Measurements from ENCODE around the gene PNN.
"Not testable (repeated sequence)": the region's sequence is repeated elsewhere in the genome, so short reads cannot be mapped to it uniquely, and the experiment has no call there.

Gene PNN

DNA sequence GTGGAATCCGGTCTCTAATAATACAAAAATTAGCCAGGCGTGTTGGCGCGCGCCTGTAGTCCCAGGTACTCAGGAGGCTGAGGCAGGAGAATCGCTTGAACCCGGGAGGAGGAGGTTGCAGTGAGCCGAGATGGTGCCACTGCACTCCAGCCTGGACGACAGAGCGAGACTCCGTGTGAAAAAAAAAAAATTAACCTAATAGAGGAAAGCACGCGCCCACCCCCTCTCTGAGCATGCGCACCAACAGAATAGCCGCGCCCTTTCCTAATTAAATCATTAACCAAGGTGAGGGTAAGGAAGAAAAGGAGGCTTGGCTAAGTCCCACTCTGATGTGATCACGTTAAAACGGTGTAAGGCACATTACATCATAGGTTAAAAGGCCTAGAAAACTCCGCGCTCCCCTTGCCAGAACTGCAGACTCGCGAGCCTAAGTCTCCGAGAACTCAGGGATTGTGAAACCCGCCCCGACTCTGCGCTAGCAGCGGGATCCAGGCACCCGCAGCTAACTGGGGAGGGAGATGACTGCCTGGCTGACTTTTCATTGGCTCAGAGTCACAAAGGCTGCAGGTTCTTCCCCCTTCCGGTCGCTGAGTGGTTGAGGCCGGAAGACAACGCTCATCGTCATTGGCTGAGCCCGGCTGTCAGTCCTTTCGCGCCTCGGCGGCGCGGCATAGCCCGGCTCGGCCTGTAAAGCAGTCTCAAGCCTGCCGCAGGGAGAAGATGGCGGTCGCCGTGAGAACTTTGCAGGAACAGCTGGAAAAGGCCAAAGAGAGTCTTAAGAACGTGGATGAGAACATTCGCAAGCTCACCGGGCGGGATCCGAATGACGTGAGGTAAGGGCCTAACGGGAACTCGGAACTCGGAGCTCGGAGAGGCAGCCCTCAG is at the start of gene PNN:
TSS of gene PNN (plus strand) at position 695 of the 885 bp plus-strand sequence. CDS start at position 721, 26 bp downstream.
- Histone ChIP-seq H3K36me3 (ENCODE audit: control insufficient read depth, insufficient read depth, low read length) (peaks cover 45% of the 10 kb centered on the region), H3K9ac (ENCODE audit: low read length) (peak within 1 kb of the TSS; percentile 100), H3K27ac (ENCODE audit: low read depth, low read length) (peak within 1 kb of the TSS; percentile 97), H3K4me1 (ENCODE audit: control insufficient read depth, insufficient read depth, low read length) (peaks cover 12% of the 10 kb centered on the region), H3K27me3 (ENCODE audit: control insufficient read depth, insufficient read depth, low read length) (no peaks in the 10 kb centered on the region), H3K4me3 (ENCODE audit: low read depth, low read length) (peak within 1 kb of the TSS; percentile 95), H3K9me3 (ENCODE audit: control insufficient read depth, insufficient read depth, low read depth, low read length) (no peaks in the 10 kb centered on the region)

DNA sequence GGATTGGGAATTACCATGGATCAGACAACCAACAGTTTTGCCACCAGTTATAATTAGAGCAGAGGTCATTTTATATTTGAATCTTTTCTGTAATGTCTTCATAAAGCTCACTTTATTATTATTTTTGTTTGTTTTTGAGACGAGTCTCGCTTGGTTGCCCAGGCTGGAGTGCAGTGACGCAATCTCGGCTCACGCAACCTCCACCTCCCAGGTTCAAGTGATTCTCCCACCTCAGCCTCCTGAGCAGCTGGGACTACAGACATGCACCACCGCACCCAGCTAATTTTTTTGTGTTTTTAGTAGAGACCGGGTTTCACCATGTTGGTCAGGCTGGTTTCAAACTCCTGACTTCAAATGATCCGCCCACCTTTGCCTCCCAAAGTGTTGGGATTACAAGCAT is 37.2 kb upstream of the PNN start:
- H3K4me3 ChIP-seq (ENCODE audit: low read depth, low read length); H3K4me1 ChIP-seq (ENCODE audit: control insufficient read depth, insufficient read depth, low read length); H3K9ac ChIP-seq (ENCODE audit: low read length); H3K27me3 ChIP-seq (ENCODE audit: control insufficient read depth, insufficient read depth, low read length); H3K27ac ChIP-seq (ENCODE audit: low read depth, low read length): not testable (repeated sequence)
- Histone ChIP-seq H3K9me3 (ENCODE audit: control insufficient read depth, insufficient read depth, low read depth, low read length) (peaks cover 21% of the 10 kb centered on the region), H3K36me3 (ENCODE audit: control insufficient read depth, insufficient read depth, low read length) (peaks cover 69% of the 10 kb centered on the region)

DNA sequence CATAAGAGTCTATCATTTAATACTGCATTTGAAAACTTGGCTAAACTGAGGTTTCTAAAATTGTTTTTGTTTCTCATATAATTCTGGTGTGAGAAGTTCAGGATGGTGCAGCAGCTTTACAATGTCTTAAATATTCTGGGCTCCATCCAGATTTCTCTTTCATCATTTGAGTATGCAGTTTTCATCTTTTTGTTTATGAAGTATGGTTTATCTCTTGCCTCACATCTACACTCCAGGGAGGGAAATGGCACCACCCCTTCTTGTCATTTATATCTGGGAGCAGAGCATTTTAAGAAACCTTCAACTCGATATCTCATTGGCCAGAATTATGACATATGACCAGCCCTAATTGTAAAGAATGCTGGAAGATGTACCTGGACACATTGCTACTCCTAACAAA is 36.6 kb upstream of the PNN start:
- H3K4me1 ChIP-seq (ENCODE audit: control insufficient read depth, insufficient read depth, low read length) = no peaks in the 10 kb centered on the region
- peaks cover 66% of the 10 kb centered on the region for H3K36me3 ChIP-seq (ENCODE audit: control insufficient read depth, insufficient read depth, low read length)
- H3K27me3 ChIP-seq (ENCODE audit: control insufficient read depth, insufficient read depth, low read length) = no peaks in the 10 kb centered on the region
- no peak overlapping the region for H3K27ac ChIP-seq (ENCODE audit: low read depth, low read length)
- no peak overlapping the region for H3K9ac ChIP-seq (ENCODE audit: low read length)
- no peak overlapping the region for H3K4me3 ChIP-seq (ENCODE audit: low read depth, low read length)
- peaks cover 23% of the 10 kb centered on the region for H3K9me3 ChIP-seq (ENCODE audit: control insufficient read depth, insufficient read depth, low read depth, low read length)

DNA sequence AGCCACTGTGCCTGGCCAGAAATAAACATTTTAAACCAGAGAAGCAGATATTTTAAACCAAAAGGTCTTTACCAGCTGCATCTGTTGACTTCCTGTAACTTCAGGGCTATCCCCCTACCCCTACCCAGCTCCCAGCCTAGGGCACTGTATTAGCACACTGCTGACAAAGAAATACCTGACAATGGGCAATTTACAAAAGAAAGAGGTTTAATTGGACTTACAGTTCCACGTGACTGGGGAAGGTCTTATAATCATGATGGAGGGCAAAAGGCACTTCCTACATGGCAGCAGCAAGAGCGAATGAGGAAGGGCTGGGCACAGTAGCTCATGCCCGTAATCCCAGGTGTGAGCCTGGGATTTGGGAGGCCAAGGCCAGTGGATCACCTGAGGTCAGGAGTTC is 34.9 kb upstream of the PNN start:
- H3K9me3 ChIP-seq (ENCODE audit: control insufficient read depth, insufficient read depth, low read depth, low read length) = peaks cover 23% of the 10 kb centered on the region
- H3K27ac ChIP-seq (ENCODE audit: low read depth, low read length) = no peak overlapping the region
- H3K4me1 ChIP-seq (ENCODE audit: control insufficient read depth, insufficient read depth, low read length) = no peaks in the 10 kb centered on the region
- H3K4me3 ChIP-seq (ENCODE audit: low read depth, low read length) = no peak overlapping the region
- no peak overlapping the region for H3K9ac ChIP-seq (ENCODE audit: low read length)
- no peaks in the 10 kb centered on the region for H3K27me3 ChIP-seq (ENCODE audit: control insufficient read depth, insufficient read depth, low read length)
- H3K36me3 ChIP-seq (ENCODE audit: control insufficient read depth, insufficient read depth, low read length) = peaks cover 49% of the 10 kb centered on the region

DNA sequence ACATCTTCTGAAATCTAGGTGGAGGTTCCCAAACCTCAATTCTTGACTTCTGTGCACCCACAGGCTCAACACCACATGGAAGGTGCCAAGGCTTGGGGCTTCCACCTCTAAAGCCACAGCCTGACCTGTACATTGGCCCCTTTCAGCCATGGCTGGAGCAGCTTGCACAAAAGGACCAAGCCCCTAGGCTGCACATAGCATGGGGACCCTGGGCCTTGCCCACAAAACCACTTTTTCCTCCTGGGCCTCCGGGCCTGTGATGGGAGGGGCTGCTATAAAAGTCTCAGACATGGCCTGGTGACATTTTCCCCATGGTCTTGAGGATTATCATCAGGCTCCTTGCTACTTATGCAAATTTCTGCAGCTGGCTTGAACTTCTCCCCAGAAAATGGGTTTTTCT is 33.4 kb upstream of the PNN start:
- H3K27me3 ChIP-seq (ENCODE audit: control insufficient read depth, insufficient read depth, low read length); H3K4me1 ChIP-seq (ENCODE audit: control insufficient read depth, insufficient read depth, low read length); H3K4me3 ChIP-seq (ENCODE audit: low read depth, low read length); H3K9ac ChIP-seq (ENCODE audit: low read length); H3K27ac ChIP-seq (ENCODE audit: low read depth, low read length): not testable (repeated sequence)
- H3K36me3 ChIP-seq (ENCODE audit: control insufficient read depth, insufficient read depth, low read length) = peaks cover 36% of the 10 kb centered on the region
- peaks cover 23% of the 10 kb centered on the region for H3K9me3 ChIP-seq (ENCODE audit: control insufficient read depth, insufficient read depth, low read depth, low read length)

DNA sequence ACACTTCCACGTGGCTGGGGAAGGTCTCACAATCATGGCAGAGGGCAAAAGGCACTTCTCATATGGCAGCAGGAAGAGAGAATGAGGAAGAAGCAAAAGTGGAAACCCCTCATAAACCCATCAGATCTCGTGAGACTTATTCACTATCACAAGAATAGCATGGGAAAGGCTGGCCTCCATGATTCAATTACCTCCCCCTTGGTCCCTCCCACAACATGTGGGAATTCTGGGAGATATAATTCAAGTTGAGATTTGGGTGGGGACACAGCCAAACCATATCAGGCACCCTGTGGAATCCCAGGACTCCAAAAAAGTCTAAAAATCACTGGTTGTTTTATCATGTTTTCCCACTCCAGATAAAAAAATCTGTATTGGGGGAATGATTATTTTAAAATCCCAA is 31.8 kb upstream of the PNN start:
- not testable (repeated sequence) for H3K9ac ChIP-seq (ENCODE audit: low read length); H3K4me3 ChIP-seq (ENCODE audit: low read depth, low read length); H3K27me3 ChIP-seq (ENCODE audit: control insufficient read depth, insufficient read depth, low read length); H3K27ac ChIP-seq (ENCODE audit: low read depth, low read length); H3K4me1 ChIP-seq (ENCODE audit: control insufficient read depth, insufficient read depth, low read length)
- H3K9me3 ChIP-seq (ENCODE audit: control insufficient read depth, insufficient read depth, low read depth, low read length) = peaks cover 23% of the 10 kb centered on the region
- peaks cover 25% of the 10 kb centered on the region for H3K36me3 ChIP-seq (ENCODE audit: control insufficient read depth, insufficient read depth, low read length)

DNA sequence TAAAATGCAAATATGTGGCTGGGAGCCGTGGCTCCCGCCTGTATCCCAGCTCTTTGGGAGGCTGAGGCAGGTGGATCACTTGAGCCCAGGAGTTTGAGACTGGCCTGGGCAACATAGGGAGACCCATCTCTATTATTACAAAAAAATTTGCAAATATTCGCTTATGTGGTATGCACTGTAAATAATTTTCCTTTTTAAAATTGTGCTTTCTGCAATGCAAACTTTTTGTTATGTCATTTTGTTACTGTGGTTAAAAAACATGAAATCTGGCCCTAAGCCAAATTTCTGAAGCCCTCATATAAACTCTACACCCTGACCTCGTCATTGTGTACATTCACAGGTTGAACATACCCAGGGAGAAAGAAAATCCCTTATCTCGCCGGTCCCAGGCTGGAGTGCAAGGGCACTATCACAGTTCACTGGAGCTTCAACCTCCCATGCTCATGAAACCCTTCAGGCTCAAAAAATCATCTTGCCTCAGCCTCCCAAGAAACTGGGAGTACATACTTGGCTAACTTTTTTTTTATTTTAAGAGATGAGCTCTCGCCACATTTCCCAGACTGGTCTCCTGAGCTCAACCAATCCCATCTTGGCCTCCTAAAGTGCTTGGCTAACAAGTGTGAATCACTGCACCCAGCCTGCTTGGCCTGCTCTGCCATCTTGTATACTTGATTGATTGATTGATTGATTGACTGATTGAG is 29.6 kb upstream of the PNN start:
- no peaks in the 10 kb centered on the region for H3K4me1 ChIP-seq (ENCODE audit: control insufficient read depth, insufficient read depth, low read length)
- H3K36me3 ChIP-seq (ENCODE audit: control insufficient read depth, insufficient read depth, low read length) = peaks cover 35% of the 10 kb centered on the region
- no peak overlapping the region for H3K9ac ChIP-seq (ENCODE audit: low read length)
- no peaks in the 10 kb centered on the region for H3K27me3 ChIP-seq (ENCODE audit: control insufficient read depth, insufficient read depth, low read length)
- peaks cover 21% of the 10 kb centered on the region for H3K9me3 ChIP-seq (ENCODE audit: control insufficient read depth, insufficient read depth, low read depth, low read length)
- H3K27ac ChIP-seq (ENCODE audit: low read depth, low read length) = no peak overlapping the region
- H3K4me3 ChIP-seq (ENCODE audit: low read depth, low read length) = no peak overlapping the region

DNA sequence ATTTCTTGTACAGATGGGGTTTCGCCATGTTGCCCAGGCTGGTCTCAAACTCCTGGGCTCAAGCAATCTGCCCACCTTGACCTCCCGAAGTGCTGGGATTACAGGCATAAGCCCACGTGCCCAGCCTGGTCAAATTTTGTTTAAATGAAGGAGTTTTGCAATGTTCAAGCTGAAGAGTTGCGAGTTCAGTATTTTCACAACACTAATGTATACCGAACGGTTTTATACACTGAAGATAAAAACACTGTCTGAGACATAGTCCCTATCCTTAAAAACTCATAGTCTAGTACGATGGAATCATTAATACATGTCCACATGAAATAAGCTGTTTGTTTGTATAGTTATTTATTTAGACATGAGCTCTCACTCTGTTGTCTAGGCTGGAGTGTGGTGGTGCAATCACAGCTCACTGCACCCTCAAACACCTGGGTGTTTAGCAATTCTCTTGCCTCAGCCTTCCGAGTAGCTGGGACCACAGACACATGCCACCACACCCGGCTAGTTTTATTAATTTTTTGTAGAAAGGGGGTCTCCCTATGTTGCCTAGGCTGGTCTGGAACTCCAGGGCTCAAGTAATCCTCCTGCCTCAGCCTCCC is 20.4 kb upstream of the PNN start:
- Histone ChIP-seq H3K9me3 (ENCODE audit: control insufficient read depth, insufficient read depth, low read depth, low read length) (no peaks in the 10 kb centered on the region), H3K9ac (ENCODE audit: low read length) (no peak overlapping the region), H3K4me3 (ENCODE audit: low read depth, low read length) (no peak overlapping the region), H3K36me3 (ENCODE audit: control insufficient read depth, insufficient read depth, low read length) (peaks cover 53% of the 10 kb centered on the region), H3K4me1 (ENCODE audit: control insufficient read depth, insufficient read depth, low read length) (no peaks in the 10 kb centered on the region), H3K27me3 (ENCODE audit: control insufficient read depth, insufficient read depth, low read length) (no peaks in the 10 kb centered on the region), H3K27ac (ENCODE audit: low read depth, low read length) (no peak overlapping the region)

DNA sequence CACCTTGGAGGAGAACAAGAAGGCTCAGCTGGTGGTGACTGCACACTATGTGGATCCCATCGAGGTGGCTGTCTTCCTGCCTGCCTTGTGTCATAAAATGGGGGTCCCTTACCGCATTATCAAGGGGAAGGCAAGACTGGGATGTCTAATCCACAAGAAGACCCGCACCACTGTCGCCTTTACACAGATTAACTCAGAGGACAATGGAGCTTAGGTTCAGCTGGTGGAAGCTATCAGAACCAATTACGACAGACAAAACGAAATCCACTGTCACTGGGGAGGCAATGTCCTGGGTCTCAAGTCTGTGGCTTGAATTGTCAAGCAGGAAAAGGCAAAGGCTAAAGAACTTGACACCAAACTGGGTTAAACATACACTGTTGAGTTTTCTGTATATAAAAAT is 17.6 kb upstream of the PNN start:
- no peak overlapping the region for H3K27ac ChIP-seq (ENCODE audit: low read depth, low read length)
- H3K4me3 ChIP-seq (ENCODE audit: low read depth, low read length) = no peak overlapping the region
- H3K9me3 ChIP-seq (ENCODE audit: control insufficient read depth, insufficient read depth, low read depth, low read length) = no peaks in the 10 kb centered on the region
- peaks cover 46% of the 10 kb centered on the region for H3K36me3 ChIP-seq (ENCODE audit: control insufficient read depth, insufficient read depth, low read length)
- H3K27me3 ChIP-seq (ENCODE audit: control insufficient read depth, insufficient read depth, low read length) = no peaks in the 10 kb centered on the region
- no peak overlapping the region for H3K9ac ChIP-seq (ENCODE audit: low read length)
- no peaks in the 10 kb centered on the region for H3K4me1 ChIP-seq (ENCODE audit: control insufficient read depth, insufficient read depth, low read length)

DNA sequence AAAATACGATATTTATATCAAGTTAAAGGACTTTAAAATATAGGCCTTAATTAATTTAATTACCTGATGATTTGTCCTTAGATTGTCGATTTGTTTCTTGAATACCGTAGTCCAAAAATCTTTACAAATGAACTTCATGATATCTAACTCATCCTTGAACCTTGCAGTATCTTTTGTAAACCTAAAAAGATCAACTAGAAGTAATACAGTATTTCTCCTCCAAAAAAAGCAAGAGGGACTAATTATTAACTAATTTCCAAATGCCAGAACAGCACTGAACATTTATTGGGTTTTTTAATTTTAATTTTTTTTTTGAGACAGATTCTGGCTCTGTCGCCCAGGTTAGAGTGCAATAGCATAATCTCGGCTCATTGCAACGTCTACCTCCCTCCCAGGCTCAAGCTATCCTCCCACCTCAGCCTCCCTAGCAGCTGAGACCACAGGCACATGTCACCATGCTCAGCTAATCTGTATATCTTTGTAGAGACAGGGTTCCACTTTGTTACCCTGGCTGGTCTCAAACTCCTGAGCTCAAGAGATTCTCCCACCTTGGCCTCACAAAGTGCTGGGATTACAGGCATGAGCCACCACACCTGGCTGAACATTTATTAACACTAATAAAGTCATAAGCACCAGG is 16.7 kb upstream of the PNN start:
- Histone ChIP-seq H3K9me3 (ENCODE audit: control insufficient read depth, insufficient read depth, low read depth, low read length) (no peaks in the 10 kb centered on the region), H3K27ac (ENCODE audit: low read depth, low read length) (no peak overlapping the region), H3K4me1 (ENCODE audit: control insufficient read depth, insufficient read depth, low read length) (no peaks in the 10 kb centered on the region), H3K27me3 (ENCODE audit: control insufficient read depth, insufficient read depth, low read length) (no peaks in the 10 kb centered on the region), H3K9ac (ENCODE audit: low read length) (no peak overlapping the region), H3K4me3 (ENCODE audit: low read depth, low read length) (no peak overlapping the region), H3K36me3 (ENCODE audit: control insufficient read depth, insufficient read depth, low read length) (peaks cover 47% of the 10 kb centered on the region)

DNA sequence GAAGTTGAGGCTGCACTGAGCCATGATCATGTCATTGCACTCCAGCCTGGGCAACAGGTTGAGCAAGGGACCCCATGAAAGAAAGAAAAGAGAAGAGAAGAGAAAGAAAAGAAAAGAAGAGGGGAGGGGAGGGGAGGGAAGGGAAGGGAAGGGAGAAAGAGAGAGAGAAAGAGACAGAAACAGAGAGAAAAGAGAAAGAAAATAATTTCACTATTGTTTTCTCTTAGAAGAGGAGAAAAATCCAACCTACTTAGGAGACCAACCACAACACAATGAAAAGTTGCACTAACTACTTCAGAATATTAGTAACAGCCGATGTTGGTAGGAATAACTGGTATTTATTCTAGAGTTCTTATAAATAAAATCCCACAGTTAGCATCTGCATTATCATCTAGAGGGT is 14.6 kb upstream of the PNN start:
- H3K9ac ChIP-seq (ENCODE audit: low read length) = no peak overlapping the region
- H3K4me1 ChIP-seq (ENCODE audit: control insufficient read depth, insufficient read depth, low read length) = no peaks in the 10 kb centered on the region
- no peak overlapping the region for H3K27ac ChIP-seq (ENCODE audit: low read depth, low read length)
- no peak overlapping the region for H3K4me3 ChIP-seq (ENCODE audit: low read depth, low read length)
- H3K36me3 ChIP-seq (ENCODE audit: control insufficient read depth, insufficient read depth, low read length) = peaks cover 35% of the 10 kb centered on the region
- H3K9me3 ChIP-seq (ENCODE audit: control insufficient read depth, insufficient read depth, low read depth, low read length) = no peaks in the 10 kb centered on the region
- H3K27me3 ChIP-seq (ENCODE audit: control insufficient read depth, insufficient read depth, low read length) = no peaks in the 10 kb centered on the region

Data from HUES6 (cell line).